HG03039 (cell line): ENCODE results near the gene MFN2.
"Not testable (repeated sequence)": the region's sequence is repeated elsewhere in the genome, so short reads cannot be mapped to it uniquely, and the experiment has no call there.

ENCODE experiments used
- ATAC-seq: cut with Tn5 transposase; IDR thresholded peaks from one replicate; pipeline ENCODE4 v1.9.1; 2021; ENCODE audit warnings: mild to moderate bottlenecking, moderate library complexity; ENCODE audit not compliant: unreplicated experiment

MFN2 gene

DNA sequence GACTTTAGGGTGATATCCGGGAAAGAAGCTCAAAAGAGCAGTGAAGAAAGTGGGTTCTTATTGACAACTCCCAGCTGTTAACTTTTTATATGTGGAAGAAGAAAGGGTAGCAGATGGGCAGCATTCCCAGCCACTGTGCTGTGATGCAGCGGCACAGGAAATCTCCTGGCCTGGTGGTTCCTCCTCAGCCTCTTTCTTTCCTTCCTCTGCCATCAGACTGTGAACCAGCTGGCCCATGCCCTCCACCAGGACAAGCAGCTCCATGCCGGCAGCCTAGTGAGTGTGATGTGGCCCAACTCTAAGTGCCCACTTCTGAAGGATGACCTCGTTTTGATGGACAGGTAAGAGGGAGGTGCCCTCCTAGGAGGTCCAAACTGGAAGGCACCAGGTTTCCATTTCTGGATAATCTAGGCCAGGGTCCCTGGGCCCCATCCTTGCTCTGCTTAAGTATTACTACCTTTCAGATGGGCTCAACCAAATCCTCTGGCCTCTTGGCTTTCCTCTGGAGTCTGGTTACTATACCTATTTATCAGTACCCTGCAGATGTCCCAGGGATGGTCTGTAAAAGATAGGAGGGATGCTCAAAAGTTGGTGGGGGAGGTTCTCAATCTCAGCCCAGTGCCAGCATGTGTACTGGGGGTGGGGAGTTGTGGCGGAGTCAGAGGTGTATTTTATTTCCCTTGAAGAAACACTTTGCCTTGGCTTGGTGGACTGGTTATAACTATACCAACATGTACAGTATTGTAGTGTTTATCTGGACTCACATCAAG lies 17.0 kb downstream of the MFN2 start:
- ATAC-seq, result no peak

GRCh38 chr1:11998636-11999035 lies 18.4 kb downstream of the MFN2 start:
- no peak for ATAC-seq

- no peak for ATAC-seq
Measured at GRCh38 chr1:11999236-11999635, 19.0 kb downstream of the MFN2 start.

- no peak for ATAC-seq
Measured at GRCh38 chr1:12001249-12001917, 21.1 kb downstream of the MFN2 start.

DNA sequence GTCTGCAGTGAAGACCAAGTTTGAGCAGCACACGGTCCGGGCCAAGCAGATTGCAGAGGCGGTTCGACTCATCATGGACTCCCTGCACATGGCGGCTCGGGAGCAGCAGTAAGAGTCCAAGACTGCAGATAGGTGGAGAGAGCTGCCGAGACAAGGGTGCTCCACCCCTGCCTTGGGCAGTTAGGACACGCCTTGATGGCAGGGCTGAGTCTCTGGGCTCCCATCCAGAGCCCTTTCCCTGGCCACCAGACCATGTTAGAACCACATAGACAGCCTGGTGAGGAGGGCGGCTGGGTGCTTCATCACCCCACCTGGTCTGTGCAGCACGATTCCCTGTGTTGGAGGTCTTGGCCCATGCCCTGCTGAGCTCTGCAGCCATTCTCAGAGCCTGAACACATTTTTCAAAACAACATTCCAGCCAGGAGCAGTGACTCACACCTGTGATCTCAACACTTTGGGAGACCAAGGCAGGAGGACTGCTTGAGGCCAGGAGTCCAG lies 21.8 kb downstream of the MFN2 start:
- ATAC-seq, result no peak

GRCh38 chr1:12003762-12004161 lies 23.5 kb downstream of the MFN2 start:
- ATAC-seq, result no peak

DNA sequence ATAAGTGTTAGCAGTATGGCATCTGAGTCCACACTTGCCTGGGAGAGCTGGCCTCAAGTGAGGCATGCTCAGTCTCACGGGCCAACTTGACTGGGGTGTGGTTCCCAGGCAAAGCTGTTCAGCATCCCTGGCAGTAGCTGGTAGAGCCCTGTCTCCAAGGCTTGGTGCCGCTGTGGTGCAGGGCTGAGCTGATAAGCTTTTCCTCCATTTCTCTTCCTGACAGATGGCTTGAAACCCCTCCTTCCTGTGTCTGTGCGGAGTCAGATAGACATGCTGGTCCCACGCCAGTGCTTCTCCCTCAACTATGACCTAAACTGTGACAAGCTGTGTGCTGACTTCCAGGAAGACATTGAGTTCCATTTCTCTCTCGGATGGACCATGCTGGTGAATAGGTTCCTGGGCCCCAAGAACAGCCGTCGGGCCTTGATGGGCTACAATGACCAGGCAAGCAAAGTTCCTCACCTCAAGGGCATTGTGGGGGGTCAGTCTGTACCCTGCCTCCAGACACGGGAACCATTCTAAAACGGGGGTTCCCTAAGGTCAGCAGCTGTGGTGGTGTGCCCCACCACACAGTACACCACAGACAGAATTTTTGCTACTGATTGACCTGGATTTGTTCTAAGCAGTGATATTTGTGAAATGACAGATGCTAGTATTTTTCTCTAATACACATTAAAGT lies 25.4 kb downstream of the MFN2 start:
- ATAC-seq, result no peak

- no peak for ATAC-seq
Measured at GRCh38 chr1:12006167-12006921, 26.1 kb downstream of the MFN2 start.

GRCh38 chr1:12007204-12007603 lies 27.0 kb downstream of the MFN2 start:
- no peak for ATAC-seq

DNA sequence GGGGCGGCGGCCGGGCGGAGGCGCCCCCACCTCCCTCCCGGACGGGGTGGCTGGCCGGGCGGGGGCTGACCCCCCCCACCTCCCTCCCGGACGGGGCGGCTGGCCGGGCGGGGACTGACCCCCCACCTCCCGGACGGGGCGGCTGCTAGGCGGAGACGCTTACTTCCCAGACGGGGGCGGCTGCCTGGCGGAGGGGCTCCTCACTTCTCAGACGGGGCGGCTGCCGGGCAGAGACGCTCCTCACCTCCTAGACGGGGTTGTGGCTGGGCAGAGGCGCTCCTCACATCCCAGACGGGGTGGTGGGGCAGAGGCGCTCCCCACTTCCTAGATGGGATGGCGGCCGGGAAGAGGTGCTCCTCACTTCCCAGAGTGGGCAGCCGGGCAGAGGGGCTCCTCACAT lies 28.1 kb downstream of the MFN2 start:
- not testable (repeated sequence) for ATAC-seq

- no peak for ATAC-seq
Measured at GRCh38 chr1:12009318-12009947, 29.2 kb downstream of the MFN2 start.

DNA sequence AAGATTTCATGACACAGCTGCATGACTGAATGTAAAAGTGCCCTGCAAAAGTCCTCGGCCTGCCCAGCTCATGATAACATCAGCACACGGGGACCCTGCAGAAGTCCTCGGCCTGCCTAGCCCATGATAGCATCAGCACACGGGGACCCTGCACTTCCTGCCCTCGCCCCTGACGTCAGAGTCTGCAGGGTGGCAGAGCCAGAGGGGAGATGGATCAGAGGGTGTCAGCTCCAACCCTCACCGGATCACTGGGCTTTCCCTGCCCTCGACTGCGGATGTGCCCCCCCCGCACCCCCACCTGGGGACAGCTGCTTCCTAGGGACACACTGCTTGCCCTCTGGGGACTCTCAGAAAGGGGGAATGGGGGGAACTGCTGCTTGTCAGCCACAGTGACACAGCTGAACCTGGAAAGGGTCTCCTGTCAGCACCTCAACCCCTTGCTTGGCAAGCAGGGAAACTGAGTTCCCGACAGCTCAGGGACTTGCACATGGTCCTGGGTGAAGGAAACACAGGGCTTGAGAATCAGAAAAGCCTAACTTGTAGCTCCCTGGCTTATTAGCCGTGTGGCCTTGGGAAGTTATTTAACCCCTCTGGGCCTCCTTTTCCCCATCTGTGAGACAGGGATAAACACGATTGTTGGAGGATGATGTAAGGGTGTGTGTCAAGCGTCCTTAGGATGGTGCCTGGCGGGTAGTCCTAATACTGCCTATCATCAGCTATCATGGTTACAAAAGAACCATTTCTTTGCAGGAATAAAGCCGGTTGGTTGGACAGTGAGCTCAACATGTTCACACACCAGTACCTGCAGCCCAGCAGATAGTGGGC lies 30.7 kb downstream of the MFN2 start:
- ATAC-seq, result no peak

- no peak for ATAC-seq
Measured at GRCh38 chr1:12011998-12012397, 31.8 kb downstream of the MFN2 start.

- no peak for ATAC-seq
Measured at GRCh38 chr1:12012560-12013316, 32.5 kb downstream of the MFN2 start.

DNA sequence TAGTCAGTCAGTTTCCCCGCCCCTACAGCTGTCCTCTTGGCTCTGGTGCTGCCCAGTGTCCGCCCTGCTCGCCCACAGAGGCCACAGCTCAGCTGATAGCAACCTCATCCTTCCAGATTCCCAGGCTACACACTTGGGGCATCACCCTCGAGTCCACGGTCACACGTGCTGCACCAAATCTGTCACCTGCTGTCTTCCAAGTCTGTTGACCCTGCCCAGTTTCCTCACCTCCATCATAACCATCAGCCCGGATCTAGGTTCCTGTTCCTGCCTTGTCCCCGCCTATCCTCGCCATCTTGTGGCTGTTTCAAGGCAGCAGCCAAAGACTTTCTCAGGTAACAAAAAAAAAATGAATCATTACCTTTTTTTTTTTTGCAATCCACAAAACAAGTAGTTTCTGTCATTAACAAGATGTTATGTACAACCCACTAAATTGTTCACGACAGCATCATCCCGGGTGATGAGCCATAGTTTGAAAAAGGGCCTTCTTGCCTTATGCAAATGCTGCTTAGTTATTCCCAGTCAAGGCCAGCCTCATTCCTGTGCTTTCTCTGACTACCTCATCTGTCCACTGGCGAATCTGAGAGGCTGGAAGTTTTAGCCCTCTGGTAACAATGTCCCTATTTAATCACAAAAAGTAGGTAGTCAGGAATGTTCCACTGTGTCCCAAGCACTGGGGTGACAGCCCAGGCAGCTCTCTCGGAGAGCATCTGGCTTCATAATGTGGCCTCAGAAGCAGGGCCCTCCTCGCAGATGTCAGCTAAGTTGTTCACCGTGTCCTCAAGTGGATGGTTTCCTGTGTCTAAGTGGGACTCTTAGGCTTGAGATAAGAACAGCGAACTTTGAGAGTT lies 34.1 kb downstream of the MFN2 start:
- ATAC-seq, result no peak

DNA sequence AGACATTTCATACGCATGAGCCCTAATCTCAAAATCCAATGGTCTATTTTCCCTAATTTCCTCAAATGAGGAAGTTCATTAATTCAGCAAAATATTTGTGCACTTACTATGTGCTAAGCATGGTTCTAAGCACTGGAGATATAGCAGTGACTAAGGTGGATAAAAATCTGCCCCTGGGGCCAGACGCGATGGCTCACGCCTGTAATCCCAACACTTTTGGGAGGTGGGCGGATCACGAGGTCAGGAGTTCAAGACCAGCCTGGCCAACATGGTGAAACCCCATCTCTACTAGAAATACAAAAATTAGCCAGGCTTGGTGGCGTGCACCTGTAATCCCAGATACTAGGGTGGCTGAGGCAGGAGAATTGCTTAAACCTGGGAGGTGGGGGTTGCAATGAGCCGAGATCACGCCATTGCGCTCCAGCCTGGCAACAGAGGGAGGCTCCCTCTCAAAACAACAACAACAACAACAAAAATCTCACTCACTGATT lies 34.8 kb downstream of the MFN2 start:
- no peak for ATAC-seq

DNA sequence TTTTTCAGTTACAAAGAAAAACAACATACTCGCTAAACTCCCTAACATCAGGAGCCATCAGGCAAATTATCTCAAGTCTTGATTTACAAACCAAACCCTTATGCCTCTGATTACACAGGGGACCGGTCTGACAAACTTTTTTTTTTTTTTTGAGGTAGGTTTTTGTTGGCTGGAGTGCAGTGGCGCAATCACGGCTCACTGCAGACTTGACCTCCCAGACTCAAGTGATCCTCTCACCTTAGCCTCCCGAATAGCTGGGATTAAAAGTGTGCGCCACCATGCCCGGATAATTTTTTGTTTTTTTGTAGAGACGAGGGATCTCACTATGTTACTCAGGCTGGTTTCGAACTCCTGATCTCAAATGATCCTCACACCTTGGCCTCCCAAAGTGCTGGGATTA lies 35.3 kb downstream of the MFN2 start:
- ATAC-seq, result no peak

DNA sequence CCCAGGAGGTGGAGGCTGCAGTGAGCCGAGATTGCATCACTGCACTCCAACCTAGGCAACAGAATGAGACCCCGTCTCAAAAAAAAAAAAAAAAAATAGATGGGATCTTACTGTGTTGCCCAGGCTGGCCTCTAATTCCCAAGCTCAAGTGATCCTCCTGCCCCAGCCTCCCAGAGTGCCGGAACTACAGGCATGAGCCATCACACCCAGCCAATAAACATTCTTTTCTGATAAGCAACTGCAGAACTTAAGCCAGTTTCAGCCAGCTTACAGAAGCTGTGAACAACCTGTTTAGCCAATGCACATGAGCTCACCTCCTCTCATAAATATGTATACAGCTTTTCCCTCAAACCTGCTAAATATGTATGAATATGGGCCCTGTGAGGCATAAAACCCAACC lies 35.9 kb downstream of the MFN2 start:
- no peak for ATAC-seq
